ENCODE data around the gene DCTPP1. TPM values are rescaled to one million over a fixed set of nuclear protein-coding genes. Genes with fewer than 3 reads are reported as not detected.

DCTPP1 gene
- total RNA-seq, 2 donors from 2014 or later = 14.4 to 18.7 TPM

DNA sequence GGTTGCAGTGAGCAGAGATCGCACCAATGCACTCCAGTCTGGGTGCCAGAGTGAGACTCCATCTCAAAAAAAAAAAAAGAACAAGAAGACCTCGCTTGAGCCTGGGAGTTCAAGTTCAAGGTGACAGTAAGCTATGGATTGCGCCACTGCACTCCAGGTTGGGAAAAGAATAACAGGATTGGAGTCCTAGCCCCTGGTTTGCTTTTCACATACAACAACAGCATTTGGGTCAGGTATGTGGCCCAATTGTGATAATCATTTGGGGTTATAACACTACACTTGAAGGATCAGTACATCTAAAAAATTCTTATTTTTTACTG, 19.2 kb upstream of the DCTPP1 start:
- Histone ChIP-seq H3K27me3 (no peaks in the 10 kb centered on the region), H3K36me3 (peaks cover 5% of the 10 kb centered on the region), H3K27ac (no peak overlapping the region), H3K9me3 (no peaks in the 10 kb centered on the region), H3K4me1 (peaks cover 0 to 16% of the 10 kb centered on the region in 2 donors), H3K4me3 (no peak overlapping the region)
- no peak for DNase-seq (ENCODE audit: low spot score)
- TF ChIP-seq, protein P1, sequence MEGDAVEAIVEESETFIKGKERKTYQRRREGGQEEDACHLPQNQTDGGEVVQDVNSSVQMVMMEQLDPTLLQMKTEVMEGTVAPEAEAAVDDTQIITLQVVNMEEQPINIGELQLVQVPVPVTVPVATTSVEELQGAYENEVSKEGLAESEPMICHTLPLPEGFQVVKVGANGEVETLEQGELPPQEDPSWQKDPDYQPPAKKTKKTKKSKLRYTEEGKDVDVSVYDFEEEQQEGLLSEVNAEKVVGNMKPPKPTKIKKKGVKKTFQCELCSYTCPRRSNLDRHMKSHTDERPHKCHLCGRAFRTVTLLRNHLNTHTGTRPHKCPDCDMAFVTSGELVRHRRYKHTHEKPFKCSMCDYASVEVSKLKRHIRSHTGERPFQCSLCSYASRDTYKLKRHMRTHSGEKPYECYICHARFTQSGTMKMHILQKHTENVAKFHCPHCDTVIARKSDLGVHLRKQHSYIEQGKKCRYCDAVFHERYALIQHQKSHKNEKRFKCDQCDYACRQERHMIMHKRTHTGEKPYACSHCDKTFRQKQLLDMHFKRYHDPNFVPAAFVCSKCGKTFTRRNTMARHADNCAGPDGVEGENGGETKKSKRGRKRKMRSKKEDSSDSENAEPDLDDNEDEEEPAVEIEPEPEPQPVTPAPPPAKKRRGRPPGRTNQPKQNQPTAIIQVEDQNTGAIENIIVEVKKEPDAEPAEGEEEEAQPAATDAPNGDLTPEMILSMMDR (IDR thresholded peaks at IDR 0.05) = no peak

DNA sequence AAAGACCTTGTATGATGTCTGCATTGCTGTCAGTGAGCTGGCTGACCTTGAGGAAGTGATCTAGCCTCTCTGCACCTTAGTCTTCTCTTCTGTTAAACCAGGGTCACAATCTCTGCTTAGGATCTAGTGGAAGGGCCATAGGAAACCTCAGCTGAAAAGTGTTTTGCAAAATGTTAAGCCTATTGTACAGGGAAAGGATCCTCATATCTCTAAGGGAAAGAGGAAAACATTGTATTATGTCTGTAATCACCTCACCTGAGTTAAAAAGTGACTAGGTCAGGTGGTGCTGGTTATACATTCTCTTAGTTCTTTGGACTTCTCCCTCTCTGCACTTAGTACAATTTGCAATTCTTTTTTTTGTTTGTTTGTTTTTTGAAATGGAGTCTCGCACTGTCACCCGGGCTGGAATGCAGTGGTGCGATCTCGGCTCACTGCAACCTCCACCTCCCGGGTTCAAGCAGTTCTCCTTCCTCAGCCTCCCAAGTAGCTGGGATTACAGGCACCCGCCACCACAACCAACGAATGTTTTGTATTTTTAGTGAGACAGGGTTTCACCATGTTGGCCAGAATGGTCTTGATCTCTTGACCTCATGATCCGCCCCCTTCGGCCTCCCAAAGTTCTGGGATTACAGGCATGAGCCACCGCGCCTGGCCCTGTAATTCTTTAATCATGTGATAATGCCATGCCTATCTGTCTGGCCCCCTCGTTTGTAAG, 17.8 kb upstream of the DCTPP1 start:
- Histone ChIP-seq H3K27me3 (no peaks in the 10 kb centered on the region), H3K36me3 (peaks cover 15% of the 10 kb centered on the region), H3K9me3 (no peaks in the 10 kb centered on the region), H3K27ac (no peak overlapping the region), H3K4me3 (no peak overlapping the region), H3K4me1 (peaks cover 0 to 18% of the 10 kb centered on the region in 2 donors)
- TF ChIP-seq, protein P1 (IDR thresholded peaks at IDR 0.05) = no peak
- DNase-seq (ENCODE audit: low spot score) = no peak

DNA sequence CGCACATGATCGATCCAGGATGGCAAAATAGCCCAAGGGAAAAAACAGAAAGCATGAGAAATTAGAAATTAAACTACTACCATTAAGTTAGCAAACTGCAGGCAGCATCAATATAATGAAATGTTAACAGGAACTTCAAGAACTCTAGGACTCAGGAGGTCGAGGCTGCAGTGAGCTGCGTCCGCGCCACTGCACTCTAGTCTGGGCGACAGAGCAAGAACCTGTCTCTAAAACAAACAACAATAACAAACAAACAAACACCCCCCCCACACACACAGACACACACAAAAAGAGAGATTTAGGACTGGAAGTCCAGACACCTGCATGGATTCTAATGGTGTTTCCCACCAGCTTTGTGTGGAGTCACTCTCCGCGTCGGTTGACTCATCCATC, 16.4 kb upstream of the DCTPP1 start:
- Histone ChIP-seq H3K27ac (peak overlapping the region; percentile 96 to 99), H3K36me3 (peaks cover 15% of the 10 kb centered on the region), H3K27me3 (no peaks in the 10 kb centered on the region), H3K9me3 (no peaks in the 10 kb centered on the region), H3K4me3 (peak overlapping the region; percentile 95 to 98), H3K4me1 (peaks cover 0 to 18% of the 10 kb centered on the region in 2 donors)
- no peak for DNase-seq (ENCODE audit: low spot score)
- TF ChIP-seq, protein P1 (IDR thresholded peaks at IDR 0.05) = no peak

DNA sequence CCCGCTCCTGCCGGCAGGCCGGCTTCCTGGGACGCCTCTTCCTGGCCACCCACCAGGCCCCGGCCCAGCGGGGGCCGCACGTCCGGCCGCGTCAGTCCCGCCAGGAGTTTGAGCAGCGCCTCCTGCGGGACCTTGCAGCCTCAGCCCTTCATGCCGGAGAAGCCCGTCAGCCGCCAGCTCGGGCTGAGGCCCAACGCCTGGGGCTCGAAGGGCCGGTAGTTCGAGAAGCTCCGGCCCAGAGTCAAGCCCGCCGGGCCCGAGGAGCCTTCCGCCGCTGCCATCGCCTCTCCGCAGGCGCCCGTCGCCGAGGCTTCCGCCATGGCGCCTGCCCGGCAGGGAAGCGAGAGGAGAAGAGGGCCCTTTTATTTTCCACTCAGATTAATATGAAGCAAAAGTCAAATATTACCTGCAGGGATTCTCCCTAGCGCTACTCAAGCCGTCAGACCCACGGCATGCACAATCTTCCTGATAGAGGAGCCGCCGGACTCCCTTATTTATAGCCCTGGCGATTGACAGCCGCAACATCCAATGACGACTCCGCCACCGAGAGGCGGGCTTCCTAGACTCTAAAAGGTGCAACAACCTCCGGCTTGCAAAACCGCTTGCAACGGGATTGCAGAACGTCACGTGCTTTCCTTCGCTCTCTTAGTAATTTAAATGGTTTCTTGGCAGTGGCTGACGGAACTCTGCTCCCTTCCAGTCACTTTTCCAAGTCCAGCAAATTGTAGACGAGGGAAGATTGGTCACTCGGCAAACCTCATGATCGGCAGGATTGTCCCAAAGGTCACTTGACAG, 15.8 kb upstream of the DCTPP1 start, which contains the start of gene SEPHS2:
SEPHS2 (minus strand) TSS at position 467 of the 795 bp plus-strand sequence; CDS start at position 320, 147 bp downstream.
- Histone ChIP-seq H3K4me3 (peak within 1 kb of the TSS; percentile 95 to 98), H3K27me3 (no peaks in the 10 kb centered on the region), H3K27ac (peak within 1 kb of the TSS; percentile 96 to 99), H3K4me1 (peaks cover 0 to 18% of the 10 kb centered on the region in 2 donors), H3K36me3 (peaks cover 15% of the 10 kb centered on the region), H3K9me3 (no peaks in the 10 kb centered on the region)
- peak; percentile 98 for DNase-seq (ENCODE audit: low spot score)
- TF ChIP-seq, protein P1 (IDR thresholded peaks at IDR 0.05) = peak in 1 of 2 donors; percentile 73

DNA sequence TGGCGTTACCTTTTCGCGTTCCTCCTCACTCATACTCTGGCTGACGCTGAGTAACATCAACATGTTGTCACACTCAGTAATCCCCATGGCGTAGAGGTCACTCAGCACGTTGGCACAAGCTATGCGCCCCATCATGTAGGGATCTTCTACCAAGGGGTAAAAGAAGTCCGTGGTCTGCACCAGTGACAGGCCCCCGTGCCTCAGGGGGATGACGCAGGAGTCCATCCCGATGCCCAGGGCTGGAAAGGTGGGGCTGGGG, 15.2 kb upstream of the DCTPP1 start:
- Histone ChIP-seq H3K27me3 (no peaks in the 10 kb centered on the region), H3K9me3 (no peaks in the 10 kb centered on the region), H3K36me3 (peaks cover 15% of the 10 kb centered on the region), H3K27ac (peak overlapping the region; percentile 96 to 99), H3K4me3 (peak overlapping the region; percentile 95 to 98), H3K4me1 (peaks cover 0 to 18% of the 10 kb centered on the region in 2 donors)
- TF ChIP-seq, protein P1 (IDR thresholded peaks at IDR 0.05) = no peak
- no peak for DNase-seq (ENCODE audit: low spot score)

Data from right atrium auricular region (tissue), 2 donors.